GM18507 (cell line): Measurements from ENCODE around the gene FBLIM1.

Experiments
- DNase-seq: peaks from one replicate; pipeline ENCODE4 v3.0.0; 2011; ENCODE audit warnings: low read depth; ENCODE audit not compliant: insufficient read length; ENCODE audit errors: extremely low spot score
- FAIRE-seq: peaks from 2 replicates; lab custom pipeline; 2011; peaks lifted over from hg19 to GRCh38; lab: Jason Lieb, UNC

FBLIM1 gene

GRCh38 chr1:15835741-15836510 lies 77.3 kb downstream of the FBLIM1 start:
- DNase-seq (peak; percentile 77), FAIRE-seq (peak; percentile 99)
